ENCODE measurements around the gene PTPRG.

PTPRG gene

GRCh38 chr3:62237286-62237948, 676.0 kb downstream of the PTPRG start:
- TF ChIP-seq REST (IDR thresholded peaks at IDR 0.05; ENCODE audit: insufficient read depth in 1 of 2, low read depth in 2 of 2, low read length in 2 of 2) (no peak), FOXP2 (optimal IDR thresholded peaks at IDR 0.05; ENCODE audit: borderline replicate concordance, extremely low read depth, extremely low read length, insufficient read depth) (no peak)

- TF ChIP-seq TAF1 (IDR thresholded peaks at IDR 0.05; ENCODE audit: borderline replicate concordance, insufficient read depth, low read length) (no peak), REST (IDR thresholded peaks at IDR 0.05; ENCODE audit: insufficient read depth in 1 of 2, low read depth in 2 of 2, low read length in 2 of 2) (no peak), SIN3A (IDR thresholded peaks at IDR 0.05; ENCODE audit: borderline replicate concordance, insufficient read depth, low read length) (no peak), POLR2AphosphoS5 (IDR thresholded peaks at IDR 0.05; ENCODE audit: low read depth, low read length) (no peak)
Observed at GRCh38 chr3:62238003-62238402, 676.6 kb downstream of the PTPRG start.

GRCh38 chr3:62238431-62238830, 677.1 kb downstream of the PTPRG start:
- TF ChIP-seq FOXP2 (optimal IDR thresholded peaks at IDR 0.05; ENCODE audit: borderline replicate concordance, extremely low read depth, extremely low read length, insufficient read depth) (no peak), TAF1 (IDR thresholded peaks at IDR 0.05; ENCODE audit: borderline replicate concordance, insufficient read depth, low read length) (no peak), REST (IDR thresholded peaks at IDR 0.05; ENCODE audit: insufficient read depth in 1 of 2, low read depth in 2 of 2, low read length in 2 of 2) (no peak), POLR2AphosphoS5 (IDR thresholded peaks at IDR 0.05; ENCODE audit: low read depth, low read length) (no peak), SIN3A (IDR thresholded peaks at IDR 0.05; ENCODE audit: borderline replicate concordance, insufficient read depth, low read length) (no peak)

GRCh38 chr3:62241279-62241678, 679.9 kb downstream of the PTPRG start:
- TF ChIP-seq FOXP2 (optimal IDR thresholded peaks at IDR 0.05; ENCODE audit: borderline replicate concordance, extremely low read depth, extremely low read length, insufficient read depth) = no peak
- no peak for TF ChIP-seq REST (IDR thresholded peaks at IDR 0.05; ENCODE audit: insufficient read depth in 1 of 2, low read depth in 2 of 2, low read length in 2 of 2)
- no peak for TF ChIP-seq SIN3A (IDR thresholded peaks at IDR 0.05; ENCODE audit: borderline replicate concordance, insufficient read depth, low read length)
- no peak for TF ChIP-seq TAF1 (IDR thresholded peaks at IDR 0.05; ENCODE audit: borderline replicate concordance, insufficient read depth, low read length)
- no peak for TF ChIP-seq POLR2AphosphoS5 (IDR thresholded peaks at IDR 0.05; ENCODE audit: low read depth, low read length)

Measured in PFSK-1 (cell line).